Mesodermal cell (in vitro differentiated cells): ENCODE data around the gene RHOF.

Experiments used
- H3K27ac ChIP-seq: 2 replicates; pipeline ENCODE4 v1.7.0; 2013; ENCODE audit warnings: mild to moderate bottlenecking, low read depth, low read length, moderate library complexity; ENCODE audit not compliant: severe bottlenecking
- H3K36me3 ChIP-seq: 2 replicates; pipeline ENCODE4 v1.7.1; 2013; ENCODE audit warnings: mild to moderate bottlenecking, low read length, moderate library complexity; ENCODE audit not compliant: control insufficient read depth, insufficient read depth
- H3K4me1 ChIP-seq: one replicate; pipeline ENCODE4 v1.7.1; 2013; ENCODE audit warnings: mild to moderate bottlenecking, low read length; ENCODE audit not compliant: insufficient read depth, control insufficient read depth, poor library complexity, severe bottlenecking
- H3K4me3 ChIP-seq: 2 replicates; pipeline ENCODE4 v1.7.0; 2013; ENCODE audit warnings: low read length, control low read depth, mild to moderate bottlenecking; ENCODE audit not compliant: insufficient read depth, poor library complexity, severe bottlenecking; ENCODE audit errors: extremely low read depth
- H3K9me3 ChIP-seq: 2 replicates; pipeline ENCODE4 v1.7.1; 2013; ENCODE audit warnings: mild to moderate bottlenecking, low read length, moderate library complexity; ENCODE audit not compliant: control insufficient read depth
- WGBS, 2 experiments: methylation state at CpG; one replicate each; pipeline ENCODE4 v1.1.5; 2013; ENCODE audit warnings: missing lambda C conversion rate in 2 of 2; ENCODE audit not compliant: insufficient coverage in 2 of 2; 5-methylcytosine and 5-hydroxymethylcytosine counted together

RHOF gene

GRCh38 chr12:121789800-121790728 is 3.4 kb downstream of the RHOF start:
- Histone ChIP-seq H3K36me3 (no peaks in the 10 kb centered on the region), H3K4me3 (no peak overlapping the region), H3K4me1 (peaks cover 34% of the 10 kb centered on the region), H3K27ac (peak overlapping the region; percentile 23), H3K9me3 (no peaks in the 10 kb centered on the region)
- 82 to 84% methylated on average over 18 to 28 of the region's 28 CpGs for WGBS, 2 experiments

GRCh38 chr12:121789233-121789781 is 4.2 kb downstream of the RHOF start:
- no peak overlapping the region for H3K27ac ChIP-seq
- no peaks in the 10 kb centered on the region for H3K9me3 ChIP-seq
- no peak overlapping the region for H3K4me3 ChIP-seq
- H3K4me1 ChIP-seq: peaks cover 27% of the 10 kb centered on the region
- WGBS, 2 experiments: 89 to 94% methylated on average over 12 of the region's 13 CpGs
- no peaks in the 10 kb centered on the region for H3K36me3 ChIP-seq

- WGBS, 2 experiments: 67 to 80% methylated on average over 1 of the region's 7 CpGs
- Histone ChIP-seq H3K4me1 (peaks cover 27% of the 10 kb centered on the region), H3K27ac (no peak overlapping the region), H3K9me3 (no peaks in the 10 kb centered on the region), H3K36me3 (no peaks in the 10 kb centered on the region), H3K4me3 (no peak overlapping the region)
Measured at GRCh38 chr12:121788176-121788818, 5.2 kb downstream of the RHOF start.

GRCh38 chr12:121787063-121788025 is 6.1 kb downstream of the RHOF start:
- no peaks in the 10 kb centered on the region for H3K9me3 ChIP-seq
- H3K36me3 ChIP-seq: no peaks in the 10 kb centered on the region
- WGBS, 2 experiments: 92 to 93% methylated on average over 13 to 14 of the region's 17 CpGs
- H3K4me1 ChIP-seq: peaks cover 28% of the 10 kb centered on the region
- no peak overlapping the region for H3K27ac ChIP-seq
- H3K4me3 ChIP-seq: no peak overlapping the region

- H3K36me3 ChIP-seq: no peaks in the 10 kb centered on the region
- 80 to 87% methylated on average over 6 of the region's 6 CpGs for WGBS, 2 experiments
- H3K4me1 ChIP-seq: peaks cover 32% of the 10 kb centered on the region
- no peak overlapping the region for H3K27ac ChIP-seq
- no peak overlapping the region for H3K4me3 ChIP-seq
- H3K9me3 ChIP-seq: no peaks in the 10 kb centered on the region
Measured at GRCh38 chr12:121786440-121786825, 7.1 kb downstream of the RHOF start.

GRCh38 chr12:121784460-121784859 is 9.0 kb downstream of the RHOF start:
- Histone ChIP-seq H3K4me3 (no peak overlapping the region), H3K36me3 (peaks cover 14% of the 10 kb centered on the region), H3K4me1 (peaks cover 21% of the 10 kb centered on the region), H3K9me3 (no peaks in the 10 kb centered on the region), H3K27ac (no peak overlapping the region)
- WGBS, 2 experiments: 88% methylated on average over 1 of the region's 6 CpGs; no CpG with 5 or more reads in 1 of the 2 experiments

GRCh38 chr12:121783766-121784165 is 9.7 kb downstream of the RHOF start:
- Histone ChIP-seq H3K36me3 (peaks cover 20% of the 10 kb centered on the region), H3K4me3 (no peak overlapping the region)
- WGBS, 2 experiments: 91% methylated on average over 5 to 6 of the region's 6 CpGs

GRCh38 chr12:121781998-121782979 is 11.2 kb downstream of the RHOF start:
- H3K27ac ChIP-seq: peak overlapping the region; percentile 47
- WGBS, 2 experiments: 63 to 69% methylated on average over 10 to 12 of the region's 14 CpGs
- peaks cover 20% of the 10 kb centered on the region for H3K36me3 ChIP-seq
- peaks cover 17% of the 10 kb centered on the region for H3K4me1 ChIP-seq
- no peaks in the 10 kb centered on the region for H3K9me3 ChIP-seq
- no peak overlapping the region for H3K4me3 ChIP-seq

More at GRCh38 chr12:121783766-121784165, 9.7 kb downstream of the RHOF start:
- Histone ChIP-seq H3K4me1 (peaks cover 17% of the 10 kb centered on the region), H3K27ac (no peak overlapping the region), H3K9me3 (no peaks in the 10 kb centered on the region)

GRCh38 chr12:121781484-121781997 is 11.9 kb downstream of the RHOF start:
- Histone ChIP-seq H3K4me1 (peaks cover 17% of the 10 kb centered on the region), H3K27ac (no peak overlapping the region), H3K9me3 (no peaks in the 10 kb centered on the region), H3K36me3 (peaks cover 20% of the 10 kb centered on the region), H3K4me3 (no peak overlapping the region)
- WGBS, 2 experiments: 79 to 100% methylated on average over 3 to 5 of the region's 12 CpGs
